CD1c-positive myeloid dendritic cell (primary cell): ENCODE results near the gene ARHGAP10.

Experiments
- DNase-seq: peaks from one replicate; pipeline ENCODE4 v3.0.0-alpha.2; 2016; ENCODE audit errors: extremely low spot score

ARHGAP10 gene

DNA sequence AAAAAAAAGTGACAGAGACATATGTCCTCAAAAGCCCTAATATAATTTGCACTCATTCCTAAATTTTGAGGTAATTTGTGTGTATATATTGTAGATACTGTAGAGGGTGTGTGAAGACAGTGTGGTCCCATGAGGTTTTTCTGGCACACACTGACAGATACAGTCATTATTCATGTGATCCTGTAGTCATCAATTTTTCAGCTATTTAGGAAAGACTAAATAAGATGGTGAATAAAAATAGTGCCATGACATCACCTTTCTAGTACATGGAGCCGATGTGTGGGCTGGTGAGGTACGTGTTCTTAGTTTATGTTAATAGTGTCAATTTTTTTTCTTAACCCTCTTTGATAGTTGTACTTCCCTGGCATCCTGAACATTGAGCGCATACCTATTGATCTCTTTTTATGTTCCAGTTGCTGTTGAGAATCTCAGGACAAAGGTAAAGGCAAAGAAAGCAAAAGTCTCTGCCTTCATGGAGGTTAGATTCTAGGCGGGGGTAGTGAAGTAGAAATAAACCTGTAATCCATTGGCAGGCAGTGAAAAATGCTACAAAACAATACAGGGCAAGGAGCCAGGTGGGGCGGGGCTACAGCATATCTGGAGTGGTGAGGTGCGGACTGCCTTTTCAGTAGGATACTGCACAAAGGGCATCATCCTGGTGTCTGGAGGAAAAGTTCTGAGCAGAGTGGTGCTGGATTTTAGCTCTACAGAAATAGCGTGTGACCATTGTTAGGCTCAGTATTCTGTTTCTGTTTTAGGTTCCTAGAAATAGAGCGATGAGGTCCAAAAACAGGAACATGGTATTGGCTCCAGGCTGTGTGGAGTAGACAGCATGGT is 93.8 kb downstream of the ARHGAP10 start:
- DNase-seq: peak; percentile 88

DNA sequence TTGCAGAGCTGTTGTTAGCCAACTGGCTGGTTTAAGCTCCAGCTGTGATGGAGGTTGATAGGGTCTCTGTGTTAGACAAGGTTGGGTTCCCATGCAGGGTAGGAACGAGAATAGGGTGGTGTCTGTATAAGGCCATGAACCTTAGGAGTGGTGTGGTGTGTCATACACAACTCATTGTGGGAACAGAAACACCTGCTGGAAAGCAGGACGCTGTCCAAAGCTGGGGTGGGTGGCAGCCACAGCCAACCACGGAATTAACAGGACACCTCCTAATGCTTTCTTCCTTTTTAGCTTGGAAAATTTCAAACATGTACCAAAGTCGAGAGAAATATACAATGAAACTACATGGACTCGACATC is 94.4 kb downstream of the ARHGAP10 start:
- DNase-seq: no peak

DNA sequence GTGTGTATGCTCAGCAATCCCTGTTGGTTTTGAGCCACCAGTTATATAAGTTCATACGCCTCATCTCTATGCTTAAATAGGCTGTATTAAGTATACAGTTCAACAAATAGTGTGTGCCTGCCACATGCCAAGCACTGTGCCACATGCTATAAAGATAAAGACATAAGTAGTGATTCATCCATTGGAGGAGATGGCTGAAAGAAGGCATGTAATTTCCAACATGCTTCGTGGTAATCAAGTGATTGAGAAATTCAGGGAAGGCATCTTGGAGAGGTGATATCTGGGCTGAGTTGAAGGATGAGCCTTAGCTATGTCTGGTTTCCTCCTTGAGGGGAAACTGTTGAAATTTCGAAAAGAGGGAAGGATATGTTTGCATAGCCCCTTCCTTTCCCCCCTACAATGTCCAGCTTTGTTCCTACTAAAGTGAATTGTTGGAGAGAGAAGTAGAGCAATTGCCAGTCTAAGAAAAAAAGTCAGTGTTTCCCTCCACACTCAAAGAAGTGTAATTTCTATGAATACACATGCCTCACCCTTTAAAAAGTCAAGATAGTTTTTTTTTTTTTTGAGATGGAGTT is 96.5 kb downstream of the ARHGAP10 start:
- peak; percentile 66 for DNase-seq

DNA sequence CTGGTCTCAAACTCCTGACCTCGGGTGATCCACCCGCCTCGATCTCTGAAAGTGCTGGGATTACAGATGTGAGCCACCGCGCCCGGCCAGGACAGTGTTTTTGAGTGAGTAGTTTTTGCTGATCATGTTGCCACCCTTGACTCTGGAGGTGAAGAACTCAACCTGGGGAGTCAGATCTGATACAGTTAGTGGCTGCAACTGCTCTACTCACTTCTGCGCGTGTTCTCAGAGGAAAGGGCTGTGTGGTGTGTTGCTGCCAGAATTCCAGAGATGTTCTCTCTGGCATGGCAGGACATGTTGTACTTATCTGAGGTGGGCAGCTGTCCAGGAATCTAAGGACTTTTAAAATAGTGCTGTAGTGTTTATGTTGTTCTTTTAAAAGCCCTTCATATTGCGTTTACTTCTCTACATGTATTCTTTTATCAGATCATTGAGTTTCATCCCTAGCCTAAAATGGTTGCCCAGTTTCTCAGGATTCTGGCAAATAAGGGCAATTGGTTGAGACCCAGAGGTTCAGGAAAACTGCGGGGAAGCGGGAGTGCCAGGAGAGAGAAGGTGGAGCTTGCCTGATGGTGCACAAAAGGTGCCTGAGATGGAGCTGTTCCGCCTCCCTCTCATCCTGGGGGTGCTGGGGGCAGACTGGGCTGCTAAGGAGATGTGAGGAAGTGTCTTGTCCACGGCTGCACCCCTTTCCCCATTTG is 97.7 kb downstream of the ARHGAP10 start:
- no peak for DNase-seq

DNA sequence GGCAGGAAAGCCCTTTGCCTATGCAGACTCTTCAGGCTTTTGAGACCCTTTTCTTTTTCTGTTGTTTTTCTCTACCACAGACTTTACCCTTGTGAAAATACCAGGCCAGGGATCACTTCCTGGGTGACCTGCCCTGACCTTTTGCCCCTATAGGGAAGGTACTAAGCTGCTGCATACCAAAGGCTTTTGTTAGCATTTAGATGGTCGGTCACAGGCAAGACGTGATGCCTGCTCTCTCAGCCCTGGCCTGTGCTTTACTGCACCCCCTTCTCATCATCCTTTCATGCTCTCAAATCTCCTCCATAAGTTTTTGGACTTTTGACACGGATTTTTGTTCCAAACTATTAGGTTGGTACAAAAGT is 98.2 kb downstream of the ARHGAP10 start:
- DNase-seq: no peak

DNA sequence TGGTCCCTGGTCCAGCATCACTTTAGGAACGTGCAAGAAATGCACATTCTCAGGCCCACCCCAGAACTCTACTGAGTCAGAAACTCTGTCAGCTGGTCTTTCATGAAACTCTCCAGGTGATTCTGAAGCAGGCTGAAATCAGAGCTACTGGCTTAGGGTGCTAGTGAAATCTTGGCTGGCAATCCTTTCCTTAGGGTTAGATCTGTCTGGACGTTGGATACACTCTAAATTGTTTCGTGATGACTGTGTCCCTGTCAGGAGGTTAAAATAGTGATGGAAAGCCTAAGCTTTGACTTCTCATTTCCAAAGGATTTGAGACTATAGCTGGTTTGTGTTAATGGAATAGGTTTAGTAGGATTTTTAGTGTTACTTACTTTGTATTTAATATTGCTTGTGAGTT is 99.1 kb downstream of the ARHGAP10 start:
- DNase-seq: no peak

DNA sequence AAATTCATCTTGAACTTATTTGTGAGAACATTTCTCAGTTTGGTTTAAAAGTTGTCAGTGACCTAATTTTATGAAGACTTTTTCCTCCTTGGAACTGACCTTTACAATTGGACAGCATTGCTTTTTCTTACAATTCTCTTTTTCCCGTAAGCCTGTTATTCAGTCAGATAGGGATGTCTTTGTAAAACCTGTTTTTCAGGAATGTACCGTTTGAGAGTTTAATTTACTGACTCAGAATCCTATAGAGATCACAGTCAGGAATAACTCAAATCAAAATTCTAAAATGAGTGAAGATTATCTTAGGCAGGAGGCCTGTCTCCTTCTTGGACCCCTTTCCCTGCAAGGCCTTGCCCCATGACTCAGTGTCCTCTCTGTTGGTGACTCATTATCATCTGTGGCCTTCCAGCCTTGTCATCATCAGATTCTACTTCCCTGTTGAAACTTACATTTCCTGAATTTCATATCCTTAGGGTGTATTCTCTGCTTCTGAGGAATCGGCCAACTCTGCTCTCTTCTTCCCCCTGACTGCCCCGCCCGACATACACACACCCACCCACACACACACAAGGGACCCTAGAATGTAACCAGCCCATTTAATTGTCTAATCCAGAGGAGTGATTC is 99.8 kb downstream of the ARHGAP10 start:
- DNase-seq: peak; percentile 93

DNA sequence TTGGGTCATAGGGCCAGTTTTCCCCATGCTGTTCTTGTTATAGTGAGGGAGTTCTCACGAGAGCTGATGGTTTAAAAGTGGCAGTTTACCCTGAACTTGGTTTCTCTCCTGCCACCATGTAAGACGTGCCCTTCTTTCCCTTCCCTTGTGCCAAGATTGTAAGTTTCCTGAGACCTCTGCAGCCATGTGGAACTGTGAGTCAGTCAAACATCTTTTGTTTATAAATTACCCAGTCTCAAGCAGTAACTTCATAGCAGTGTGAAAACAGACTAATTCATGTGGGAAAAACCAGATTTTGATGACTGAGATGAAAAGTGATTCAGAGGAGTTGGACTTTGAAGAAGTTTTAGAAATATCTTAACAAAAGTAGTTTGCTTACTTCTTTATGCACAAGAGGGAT is 101.4 kb downstream of the ARHGAP10 start:
- no peak for DNase-seq

DNA sequence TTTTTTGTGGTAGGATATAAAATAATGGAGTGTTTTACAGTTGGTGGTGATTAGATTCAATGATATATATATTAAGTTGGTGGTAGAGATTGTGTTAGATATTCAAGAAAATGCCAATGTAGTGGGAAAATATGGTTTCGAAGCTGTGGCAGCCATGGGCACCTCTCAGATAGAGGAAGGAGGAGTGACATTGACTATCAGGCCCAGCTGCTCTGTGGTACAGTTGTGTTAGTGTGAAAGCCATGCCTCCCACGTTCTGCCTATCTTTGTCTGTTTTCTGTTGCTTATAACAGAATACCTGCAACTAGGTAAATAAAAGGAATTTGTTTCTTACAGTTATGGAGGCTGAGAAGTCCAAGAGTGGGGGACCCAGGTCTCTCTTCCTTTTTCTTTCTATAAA is 101.9 kb downstream of the ARHGAP10 start:
- DNase-seq: no peak

DNA sequence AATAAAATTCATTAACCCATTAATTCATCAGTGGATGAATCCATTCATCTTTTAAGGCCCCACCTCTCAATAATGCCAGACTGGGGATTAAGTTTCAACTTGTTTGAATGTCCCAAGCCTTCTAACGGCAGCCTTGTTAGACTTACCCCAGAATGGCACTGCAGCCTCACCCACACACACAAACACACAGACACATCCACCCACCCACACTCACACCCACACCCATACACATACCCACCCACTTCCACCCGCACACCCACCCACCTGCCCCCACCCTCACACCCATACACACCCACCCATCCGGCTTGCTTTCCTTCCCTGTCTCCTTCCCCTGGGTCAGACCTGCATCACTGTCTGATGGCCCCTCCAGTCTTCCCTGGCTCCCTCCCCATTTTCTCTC is 102.6 kb downstream of the ARHGAP10 start:
- no peak for DNase-seq

DNA sequence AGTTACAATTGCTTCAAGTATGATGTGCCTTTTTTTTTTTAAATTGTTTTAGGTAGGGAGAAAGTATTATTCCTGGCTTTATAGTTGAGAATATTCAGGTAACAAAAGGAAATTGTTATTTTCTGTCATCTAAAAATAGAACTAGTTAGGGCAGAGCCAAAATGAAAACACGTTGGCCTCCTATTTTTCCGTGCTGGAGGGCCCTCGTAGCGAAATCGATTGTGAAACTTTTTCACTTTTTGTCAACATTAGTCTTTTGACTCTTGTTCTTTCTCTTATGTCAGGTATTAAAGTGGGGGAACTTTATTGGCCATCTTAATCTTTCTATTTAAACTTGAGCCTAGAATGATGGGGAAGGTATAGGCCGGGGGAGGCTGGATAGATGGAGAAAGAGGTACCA is 104.9 kb downstream of the ARHGAP10 start:
- no peak for DNase-seq

DNA sequence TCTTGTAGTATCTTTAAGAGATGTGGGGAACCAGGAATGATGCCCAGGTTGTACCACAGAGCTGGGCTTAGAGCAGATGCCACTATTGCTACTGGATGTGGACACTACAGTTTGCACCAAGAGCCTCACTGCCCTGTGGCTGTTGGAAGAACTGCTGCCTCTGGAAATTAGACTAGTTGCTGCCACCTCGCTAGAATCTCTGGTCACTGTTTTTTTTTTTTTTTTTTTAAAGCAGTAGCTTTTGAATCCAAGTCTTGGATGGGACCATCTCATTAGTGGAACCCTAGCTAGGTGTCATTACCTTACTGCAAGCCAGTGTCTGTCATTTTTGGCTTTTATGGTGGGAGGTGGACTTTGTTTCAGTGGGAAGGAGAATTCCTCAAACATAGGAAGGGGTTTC is 105.5 kb downstream of the ARHGAP10 start:
- peak; percentile 20 for DNase-seq

DNA sequence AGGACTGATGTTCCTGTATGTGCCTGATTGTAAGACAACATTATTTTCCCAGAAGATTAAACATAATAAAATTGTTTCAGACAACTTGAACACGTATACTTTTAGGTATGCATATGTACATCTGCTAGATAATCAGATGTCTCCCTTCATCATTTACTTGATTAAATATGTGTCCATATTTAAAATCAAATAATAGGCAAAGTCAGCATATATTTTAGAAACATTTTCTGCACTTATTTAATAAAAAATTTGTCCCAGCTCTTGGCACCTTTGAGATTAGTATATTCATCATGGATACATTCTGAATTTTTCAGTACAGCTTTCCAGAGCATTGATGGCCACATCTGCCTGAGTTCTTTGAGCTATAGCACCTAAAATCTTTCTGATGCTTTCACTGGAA is 106.0 kb downstream of the ARHGAP10 start:
- DNase-seq: no peak

DNA sequence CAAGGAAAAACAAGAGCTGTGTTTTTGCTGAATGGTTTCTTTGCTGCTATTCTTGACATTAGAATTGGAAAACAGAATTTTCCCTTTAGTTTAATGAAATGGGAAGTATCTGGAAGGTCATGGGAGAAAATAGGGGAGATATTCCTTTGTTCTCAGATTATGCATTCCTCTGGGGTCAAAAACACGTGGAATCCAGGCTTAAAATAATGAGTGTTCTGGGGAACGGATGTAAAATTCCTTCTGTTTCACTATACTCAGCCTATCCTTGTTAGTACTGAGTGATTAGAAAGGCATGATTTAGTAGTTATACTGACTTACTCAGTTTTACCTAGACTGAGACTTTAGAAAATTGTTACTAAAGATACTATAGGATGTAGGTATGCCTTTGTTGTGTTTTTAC is 107.3 kb downstream of the ARHGAP10 start:
- DNase-seq: no peak

DNA sequence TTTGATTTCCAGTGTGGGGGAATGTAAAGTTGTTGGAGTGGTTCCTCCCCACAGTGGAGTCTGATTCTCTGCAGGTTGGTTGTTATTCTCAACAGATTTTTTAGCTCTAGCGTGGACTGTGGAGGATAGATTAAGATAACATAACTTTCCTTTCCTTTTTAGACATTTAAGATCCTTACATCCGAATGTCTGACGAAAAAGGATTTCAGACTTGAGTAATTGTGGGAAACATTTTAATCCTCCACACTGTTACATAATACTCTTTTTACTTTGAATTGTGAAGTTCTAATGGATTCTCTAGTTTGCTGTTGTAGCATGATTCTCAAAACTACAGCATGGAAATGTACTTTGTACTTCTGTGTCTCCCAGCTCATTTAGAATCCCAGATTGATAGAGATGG is 107.8 kb downstream of the ARHGAP10 start:
- DNase-seq: no peak

DNA sequence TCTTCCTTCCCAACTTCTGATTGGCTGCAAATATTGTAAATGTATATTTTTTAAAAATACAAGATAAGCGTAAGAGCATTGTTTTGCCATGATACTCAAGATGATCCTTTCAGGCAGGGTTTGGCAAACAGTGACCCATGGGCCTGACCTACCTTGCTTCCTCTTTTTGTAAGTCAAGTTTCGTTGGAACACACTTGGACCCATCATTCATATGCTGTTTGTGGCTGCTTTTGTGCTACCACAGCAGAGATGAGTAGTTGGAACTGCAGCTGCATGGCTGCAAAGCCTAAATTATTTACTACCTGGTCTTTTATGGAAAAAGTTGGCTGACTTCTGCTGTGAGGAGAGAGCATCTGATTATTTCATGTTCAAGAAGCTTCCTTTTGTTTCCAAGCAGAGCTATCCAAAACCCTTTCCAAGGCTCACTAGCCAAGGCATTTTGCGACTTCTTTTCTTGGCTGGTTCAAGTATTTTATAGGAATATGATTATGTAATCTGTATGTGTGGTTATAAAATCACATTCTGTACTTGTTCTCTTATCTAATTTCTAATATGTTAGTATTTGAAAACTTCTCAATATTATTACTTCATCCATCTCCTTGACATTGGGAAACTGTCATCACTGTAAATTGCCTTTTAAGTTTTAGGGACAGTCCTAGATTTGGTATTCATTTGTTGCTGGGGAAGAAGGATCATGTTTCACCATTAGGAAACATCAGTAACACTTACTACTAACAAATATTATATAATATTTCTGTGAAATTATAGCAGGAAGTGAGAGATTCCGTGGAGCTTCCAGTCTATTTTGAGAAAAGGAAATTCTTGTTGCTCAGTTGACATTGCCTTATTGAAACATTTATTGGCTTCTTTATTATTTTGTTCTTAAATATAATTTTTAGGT is 109.2 kb downstream of the ARHGAP10 start:
- DNase-seq: peak; percentile 77

DNA sequence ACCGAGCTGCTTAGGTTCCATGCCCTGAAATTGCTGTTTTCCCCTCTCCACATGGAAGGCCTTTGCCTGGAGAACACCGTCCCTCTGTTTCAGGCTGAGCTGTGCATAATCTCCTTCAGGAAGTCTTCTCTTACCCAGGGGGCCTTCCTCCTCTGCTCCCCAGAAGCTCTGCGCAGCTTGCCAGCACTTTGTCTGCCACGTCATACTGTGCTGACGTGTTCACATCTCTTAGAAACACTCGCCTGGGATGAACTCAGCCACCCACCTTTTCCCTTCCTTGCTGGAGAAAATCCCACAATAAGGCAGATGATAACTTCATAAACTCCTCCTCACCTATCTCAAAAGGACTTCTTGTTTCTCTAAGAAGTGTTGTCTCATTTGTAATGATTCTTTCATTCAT is 110.7 kb downstream of the ARHGAP10 start:
- DNase-seq: peak; percentile 86

DNA sequence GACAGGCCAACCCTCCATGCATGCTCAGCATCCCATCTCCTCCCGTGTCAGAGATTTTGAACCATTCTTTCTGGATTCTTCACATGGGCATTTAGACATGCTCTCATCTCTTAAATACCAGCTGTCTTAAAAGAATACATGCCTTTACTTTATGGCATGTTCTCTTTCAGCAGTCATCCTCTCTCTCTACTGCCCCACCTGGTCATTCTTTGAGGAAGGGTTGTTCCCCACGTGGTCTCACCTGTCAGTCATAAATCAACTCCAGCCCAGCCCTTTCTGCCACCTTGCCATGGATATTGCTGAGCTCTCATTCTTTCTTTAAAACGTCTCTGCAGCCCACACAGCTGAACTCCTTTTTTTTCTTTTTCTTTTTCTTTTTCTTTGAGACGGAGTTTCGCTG is 111.3 kb downstream of the ARHGAP10 start:
- no peak for DNase-seq

DNA sequence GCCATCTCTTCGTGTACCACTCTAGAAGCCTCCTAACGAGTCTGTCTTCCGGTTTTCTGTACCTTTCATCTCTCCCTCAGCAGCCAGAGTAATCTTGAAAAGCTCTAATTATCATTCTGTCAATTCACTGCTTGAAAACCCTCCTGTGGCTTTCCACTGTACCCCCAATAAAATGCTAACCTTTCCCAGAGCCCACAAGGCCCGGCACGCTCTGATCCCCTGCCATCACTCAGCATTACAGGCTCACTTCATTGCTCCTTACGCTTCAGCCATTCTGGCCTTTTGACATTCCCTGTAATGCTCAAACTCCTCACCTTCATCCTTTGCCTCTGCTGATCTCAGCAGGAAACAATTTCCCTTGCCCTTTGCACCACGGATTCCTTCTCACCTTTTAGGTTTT is 112.9 kb downstream of the ARHGAP10 start:
- no peak for DNase-seq

DNA sequence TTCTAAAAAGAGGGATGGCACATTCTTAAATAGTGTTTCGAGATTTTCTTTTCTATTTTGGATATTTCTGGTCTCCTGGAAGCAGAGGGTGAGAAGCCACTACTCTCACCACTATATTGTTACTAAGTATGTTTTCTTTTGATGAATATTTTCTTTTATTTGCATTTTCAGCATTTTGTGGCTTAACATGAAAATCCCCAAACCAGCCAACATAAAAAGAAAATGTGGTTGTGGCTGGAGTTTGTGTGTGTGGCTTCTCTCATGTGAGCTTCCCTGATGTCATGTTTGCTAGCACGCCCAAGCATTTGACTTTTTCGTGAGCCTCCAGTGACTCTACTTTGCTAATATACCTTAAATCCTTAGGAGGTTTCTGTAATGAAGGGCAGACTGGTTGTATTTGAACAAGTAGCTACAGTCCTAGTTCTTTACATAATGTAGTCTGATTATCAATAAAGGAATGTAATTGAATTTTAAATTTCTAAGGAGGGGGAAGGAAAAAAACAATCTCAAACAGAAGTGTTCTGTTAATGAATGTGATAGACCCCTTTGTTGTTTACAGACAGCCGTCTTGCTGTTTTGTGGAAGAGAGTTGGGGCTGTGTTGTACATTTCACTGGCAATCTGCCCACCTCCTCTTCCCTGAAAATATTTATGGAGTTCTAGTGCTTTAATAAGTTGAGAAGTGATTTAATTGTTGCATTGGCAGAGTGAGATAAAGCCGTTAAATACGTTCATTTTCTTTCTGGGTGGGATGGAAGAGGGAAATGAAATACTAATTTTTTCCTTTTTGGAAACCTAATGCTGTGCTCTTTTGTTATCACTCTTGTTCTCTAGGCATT is 114.6 kb downstream of the ARHGAP10 start:
- no peak for DNase-seq
